Measurements from ENCODE around the gene PRDM16. TPM values are rescaled to one million over a fixed set of nuclear protein-coding genes. Genes with fewer than 3 reads are reported as not detected.

The PRDM16 gene
- total RNA-seq, 1 donor, result 6.5 TPM

DNA sequence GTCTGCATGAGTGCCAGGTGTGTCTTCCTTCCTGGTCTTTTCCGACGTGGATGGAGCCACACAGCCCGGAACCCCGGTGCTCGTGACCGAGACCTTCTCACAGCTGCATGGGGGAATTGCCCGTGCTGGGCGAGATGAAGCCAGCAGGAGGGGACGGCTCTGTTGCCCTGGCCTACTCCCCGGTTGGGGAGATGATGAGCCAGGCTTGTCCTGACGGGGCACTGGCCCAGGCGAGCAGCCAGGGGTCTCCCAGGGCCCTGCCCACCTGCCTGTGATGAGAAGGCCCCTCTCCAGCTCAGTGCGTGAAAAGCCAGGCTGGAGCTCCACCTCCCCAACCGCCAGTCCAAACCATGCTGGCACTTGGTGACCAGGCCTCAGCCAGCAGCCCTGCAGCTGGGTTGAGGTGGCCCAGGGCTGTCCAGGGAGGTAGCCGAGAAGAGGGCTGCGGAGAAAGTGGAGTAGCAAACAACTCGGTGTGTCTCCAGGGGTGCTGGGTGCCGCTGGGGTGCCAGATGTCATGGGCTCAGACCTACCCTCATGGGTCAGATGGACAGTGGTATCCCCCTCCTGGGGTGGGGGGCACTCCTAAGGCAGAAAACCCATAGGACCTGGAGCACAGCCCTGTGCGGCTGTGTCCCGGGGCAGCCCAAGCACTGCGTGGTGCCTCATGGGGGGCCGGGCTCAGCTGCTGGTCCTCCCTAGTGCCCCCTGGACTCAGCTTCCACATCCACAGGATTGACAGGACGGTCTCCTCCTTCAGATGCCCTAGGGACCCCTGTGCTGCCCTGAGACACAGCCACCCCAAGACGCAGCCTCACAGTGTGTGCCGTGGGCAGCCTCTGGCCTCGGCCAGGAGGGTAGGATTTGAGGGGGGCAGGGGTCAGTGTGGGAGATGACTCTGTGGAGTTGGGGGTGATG lies 26.1 kb downstream of the PRDM16 start:
- no peaks in the 10 kb centered on the region for H3K79me2 ChIP-seq (ENCODE audit: insufficient read depth, low read length)
- H2AFZ ChIP-seq (ENCODE audit: low read length), result no peak overlapping the region
- H4K20me1 ChIP-seq (ENCODE audit: insufficient read depth, low read length), result peaks cover 14% of the 10 kb centered on the region
- no peak overlapping the region for H3K4me3 ChIP-seq (ENCODE audit: insufficient read depth, low read length)
- no peak overlapping the region for H3K4me2 ChIP-seq (ENCODE audit: insufficient read depth, low read length)
- no peaks in the 10 kb centered on the region for H3K9me3 ChIP-seq (ENCODE audit: low read depth, low read length)
- no peaks in the 10 kb centered on the region for H3K27me3 ChIP-seq (ENCODE audit: insufficient read depth, low read length)
- no peaks in the 10 kb centered on the region for H3K36me3 ChIP-seq (ENCODE audit: insufficient read depth, low read length)
- H3K4me1 ChIP-seq (ENCODE audit: insufficient read depth, low read length), result no peaks in the 10 kb centered on the region
- TF ChIP-seq CTCF (IDR thresholded peaks at IDR 0.05; ENCODE audit: extremely low read depth, low read depth, low read length), result no peak
- DNase-seq (ENCODE audit: insufficient read length, low spot score, missing footprints), result no peak
- no peak overlapping the region for H3K27ac ChIP-seq (ENCODE audit: low read depth, low read length)

DNA sequence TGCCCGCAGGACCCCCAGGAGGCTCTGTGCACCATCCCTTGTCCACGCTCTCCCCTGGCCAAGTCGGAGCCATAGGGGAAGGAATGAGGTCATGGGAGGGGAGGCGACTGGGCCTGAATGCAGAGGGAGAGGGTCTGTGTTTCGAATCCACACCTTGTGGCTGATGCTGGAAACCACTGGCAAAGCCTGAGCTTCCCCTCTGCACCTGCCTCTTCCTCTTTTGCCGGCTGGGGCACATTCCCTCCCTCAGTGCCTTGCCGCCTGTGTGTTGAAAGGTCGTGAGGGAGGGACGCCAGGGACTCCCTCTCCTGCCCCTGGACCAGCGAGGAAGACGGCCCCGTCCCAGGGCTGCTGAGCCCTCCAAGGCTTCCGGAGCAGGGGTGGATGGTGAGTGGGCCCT lies 27.3 kb downstream of the PRDM16 start:
- no peak for TF ChIP-seq CTCF (IDR thresholded peaks at IDR 0.05; ENCODE audit: extremely low read depth, low read depth, low read length)
- no peak for DNase-seq (ENCODE audit: insufficient read length, low spot score, missing footprints)
- Histone ChIP-seq H4K20me1 (ENCODE audit: insufficient read depth, low read length) (peaks cover 9% of the 10 kb centered on the region), H3K9me3 (ENCODE audit: low read depth, low read length) (no peaks in the 10 kb centered on the region), H2AFZ (ENCODE audit: low read length) (no peak overlapping the region), H3K4me3 (ENCODE audit: insufficient read depth, low read length) (no peak overlapping the region), H3K4me1 (ENCODE audit: insufficient read depth, low read length) (no peaks in the 10 kb centered on the region), H3K4me2 (ENCODE audit: insufficient read depth, low read length) (no peak overlapping the region), H3K36me3 (ENCODE audit: insufficient read depth, low read length) (no peaks in the 10 kb centered on the region), H3K27ac (ENCODE audit: low read depth, low read length) (no peak overlapping the region), H3K79me2 (ENCODE audit: insufficient read depth, low read length) (no peaks in the 10 kb centered on the region), H3K27me3 (ENCODE audit: insufficient read depth, low read length) (no peaks in the 10 kb centered on the region)

GRCh38 chr1:3097231-3097630 lies 28.2 kb downstream of the PRDM16 start:
- H3K36me3 ChIP-seq (ENCODE audit: insufficient read depth, low read length), result no peaks in the 10 kb centered on the region
- H3K4me1 ChIP-seq (ENCODE audit: insufficient read depth, low read length), result no peaks in the 10 kb centered on the region
- no peak overlapping the region for H3K4me2 ChIP-seq (ENCODE audit: insufficient read depth, low read length)
- H3K79me2 ChIP-seq (ENCODE audit: insufficient read depth, low read length), result no peaks in the 10 kb centered on the region
- H3K4me3 ChIP-seq (ENCODE audit: insufficient read depth, low read length), result no peak overlapping the region
- H3K27ac ChIP-seq (ENCODE audit: low read depth, low read length), result no peak overlapping the region
- H3K9me3 ChIP-seq (ENCODE audit: low read depth, low read length), result no peaks in the 10 kb centered on the region
- H4K20me1 ChIP-seq (ENCODE audit: insufficient read depth, low read length), result peaks cover 11% of the 10 kb centered on the region
- no peak for TF ChIP-seq CTCF (IDR thresholded peaks at IDR 0.05; ENCODE audit: extremely low read depth, low read depth, low read length)
- no peak overlapping the region for H2AFZ ChIP-seq (ENCODE audit: low read length)
- no peaks in the 10 kb centered on the region for H3K27me3 ChIP-seq (ENCODE audit: insufficient read depth, low read length)
- no peak for DNase-seq (ENCODE audit: insufficient read length, low spot score, missing footprints)

- Histone ChIP-seq H2AFZ (ENCODE audit: low read length) (no peak overlapping the region), H3K36me3 (ENCODE audit: insufficient read depth, low read length) (no peaks in the 10 kb centered on the region), H3K79me2 (ENCODE audit: insufficient read depth, low read length) (no peaks in the 10 kb centered on the region), H4K20me1 (ENCODE audit: insufficient read depth, low read length) (peaks cover 11% of the 10 kb centered on the region), H3K4me3 (ENCODE audit: insufficient read depth, low read length) (no peak overlapping the region), H3K4me2 (ENCODE audit: insufficient read depth, low read length) (no peak overlapping the region), H3K9me3 (ENCODE audit: low read depth, low read length) (no peaks in the 10 kb centered on the region), H3K27ac (ENCODE audit: low read depth, low read length) (no peak overlapping the region), H3K27me3 (ENCODE audit: insufficient read depth, low read length) (no peaks in the 10 kb centered on the region), H3K4me1 (ENCODE audit: insufficient read depth, low read length) (no peaks in the 10 kb centered on the region)
- TF ChIP-seq CTCF (IDR thresholded peaks at IDR 0.05; ENCODE audit: extremely low read depth, low read depth, low read length), result no peak
- DNase-seq (ENCODE audit: insufficient read length, low spot score, missing footprints), result no peak
Observed at GRCh38 chr1:3097861-3098260, 28.9 kb downstream of the PRDM16 start.

Measured in osteoblast (primary cell).